Activated T-cell treated with anti-CD3 and anti-CD28 coated beads for 24 hours (primary cell): ENCODE results near the gene HABP2.
A peak's percentile ranks its signal among the peaks of the same experiment; 100 is the strongest.

ENCODE experiments used
- DNase-seq: peaks from one replicate; pipeline ENCODE4 v3.0.0-alpha.2; 2020; ENCODE audit warnings: low read depth

HABP2 gene

DNA sequence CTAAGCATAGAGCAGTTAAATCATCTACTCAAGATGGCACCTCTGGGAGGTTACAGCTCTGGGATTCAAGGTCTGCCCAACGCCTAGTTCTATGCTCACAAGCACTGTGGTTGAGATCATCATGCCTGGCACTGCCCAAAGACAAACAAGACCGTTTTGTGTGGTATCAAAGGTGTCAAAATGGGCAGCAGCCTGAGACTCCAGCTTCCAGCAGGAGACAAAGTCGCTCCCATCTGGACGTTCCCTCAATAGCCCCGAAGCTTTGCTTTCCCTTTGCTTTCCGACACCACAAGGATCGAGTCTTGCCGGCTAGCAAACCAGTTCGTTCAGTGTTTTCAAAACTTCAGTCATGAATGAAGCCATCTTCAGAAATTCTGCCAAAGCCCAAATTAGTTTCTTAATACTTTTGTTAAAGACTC, 5.1 kb downstream of the HABP2 start:
- no peak for DNase-seq

DNA sequence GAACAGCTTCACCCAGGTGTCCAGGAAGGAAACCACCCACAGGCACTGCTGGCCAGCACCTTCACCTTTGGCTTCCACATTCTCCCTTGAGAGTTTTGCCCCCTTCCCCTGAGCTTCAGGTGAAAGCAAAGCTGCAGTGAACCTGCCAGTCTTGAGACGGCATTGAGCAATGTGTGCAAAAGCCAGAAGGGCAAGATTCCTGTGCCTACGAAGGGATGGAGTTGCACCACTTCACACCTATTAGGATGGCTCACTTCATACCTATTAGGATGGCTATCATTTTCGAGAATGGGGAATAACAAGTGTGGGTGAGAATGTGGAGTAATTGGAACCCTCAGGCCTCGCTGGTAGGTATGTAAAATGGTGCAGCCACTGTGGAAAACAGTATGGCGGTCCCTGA, 7.2 kb downstream of the HABP2 start:
- no peak for DNase-seq

DNA sequence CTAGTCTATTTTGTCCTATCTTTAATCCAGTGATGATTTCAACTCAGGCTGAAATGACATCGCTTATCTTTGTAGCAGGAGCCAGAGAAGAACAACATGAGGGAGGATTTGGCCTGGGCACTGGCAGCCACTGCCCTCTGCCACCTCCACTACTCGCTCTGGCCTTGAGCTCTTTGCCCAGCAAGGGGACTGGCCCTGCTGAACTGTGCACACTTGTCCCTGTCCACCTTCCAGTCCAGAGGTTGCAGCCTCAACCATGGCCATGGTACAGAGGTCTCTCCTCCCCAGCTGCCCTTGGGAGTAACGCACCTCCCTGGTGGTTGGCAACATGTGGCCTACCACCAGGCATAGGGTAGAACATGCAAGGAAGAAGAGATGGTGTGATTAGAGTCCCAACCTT, 8.4 kb downstream of the HABP2 start:
- no peak for DNase-seq

DNA sequence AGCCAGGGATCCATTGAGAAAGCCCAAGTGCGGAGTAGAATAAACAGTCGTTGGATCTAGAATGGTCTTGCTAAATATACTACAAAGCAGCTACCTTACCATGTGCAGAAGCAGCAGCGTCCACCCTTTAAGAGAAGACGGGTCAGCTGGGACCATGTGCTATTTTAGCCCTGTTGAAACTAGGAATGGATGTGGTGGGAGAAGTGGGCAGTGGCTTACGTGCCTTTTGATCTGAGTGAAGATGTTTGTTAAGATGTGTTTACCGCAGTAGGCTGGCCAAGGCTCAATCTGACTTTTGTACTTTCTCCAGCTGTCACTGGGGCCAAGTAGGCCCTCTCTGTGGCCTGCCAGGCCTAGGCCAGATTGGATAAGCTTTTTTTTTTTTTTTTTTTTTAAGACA, 9.2 kb downstream of the HABP2 start:
- DNase-seq, result no peak

DNA sequence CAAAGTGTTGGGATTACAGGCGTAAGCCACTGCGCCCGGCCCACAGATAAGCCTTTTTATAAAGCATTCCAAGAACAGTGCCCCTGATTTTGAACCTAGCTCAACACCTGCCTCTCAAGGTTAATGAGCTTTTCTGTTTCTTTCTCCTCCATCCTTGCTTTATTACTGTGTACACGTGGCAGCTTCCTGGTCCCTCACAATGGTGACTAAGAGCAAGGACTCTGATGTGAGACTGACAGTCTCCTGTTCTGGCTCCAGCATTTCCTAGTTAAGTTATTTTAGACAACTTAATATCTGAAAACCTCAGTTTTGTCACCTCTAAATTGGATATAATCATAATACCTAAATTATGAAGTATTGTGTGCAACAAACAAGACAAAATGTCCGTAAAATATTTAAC, 9.9 kb downstream of the HABP2 start:
- DNase-seq, result no peak

DNA sequence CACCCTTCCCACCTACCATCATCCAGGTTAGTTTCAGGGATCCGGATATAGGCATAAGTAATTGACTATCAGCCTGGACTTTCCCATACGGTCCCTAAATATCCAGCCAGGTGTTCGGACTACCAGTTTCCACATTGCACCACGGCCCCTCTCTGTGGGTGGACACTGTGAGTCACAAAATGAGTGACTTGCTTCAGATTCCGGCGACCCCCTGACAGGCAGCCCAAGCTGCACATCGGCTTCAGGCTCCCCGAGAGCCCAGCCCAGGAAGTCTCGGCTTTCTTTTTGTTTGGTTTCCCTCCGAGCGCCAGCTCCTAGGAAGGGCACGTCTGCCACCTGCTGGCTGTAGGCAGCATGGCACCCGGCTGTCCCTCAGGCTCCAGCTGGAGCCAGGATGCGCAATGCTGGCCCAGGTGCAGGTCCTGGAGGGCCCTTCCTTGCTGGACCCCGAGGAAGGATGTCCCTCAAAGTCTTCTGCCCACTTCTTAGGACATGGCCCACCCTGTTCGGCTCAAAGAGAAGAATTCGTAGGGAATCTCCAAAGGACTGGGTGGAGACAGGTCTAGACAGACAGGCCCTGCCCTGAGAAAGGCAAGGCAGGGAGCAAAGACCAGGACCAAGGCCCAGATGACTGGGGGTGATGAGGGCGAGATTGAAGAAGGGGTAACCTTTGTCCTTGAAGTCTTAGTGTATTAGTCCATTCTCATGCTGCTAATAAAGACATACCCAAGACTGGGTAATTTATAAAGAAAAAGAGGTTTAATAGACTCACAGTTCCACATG, 10.6 kb downstream of the HABP2 start:
- DNase-seq, result peak; percentile 60

DNA sequence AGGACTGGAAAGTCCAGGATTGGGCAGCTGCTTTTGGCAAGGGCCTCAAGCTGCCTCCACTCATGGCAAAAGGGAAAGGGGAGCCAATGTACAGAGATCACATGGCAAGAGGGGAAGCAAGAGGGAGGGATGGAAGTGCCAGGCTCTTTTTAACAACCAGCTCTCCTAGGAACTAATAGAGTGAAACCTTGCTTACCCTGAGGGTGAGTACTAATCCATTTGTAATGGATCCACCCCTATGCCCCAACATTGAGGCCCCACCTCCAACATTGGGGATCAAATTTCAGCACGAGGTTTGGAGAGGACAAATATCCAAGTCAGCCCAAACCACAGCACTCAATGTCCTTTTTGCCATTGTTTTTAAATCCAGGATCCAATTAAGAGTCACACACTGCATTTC, 12.5 kb downstream of the HABP2 start:
- no peak for DNase-seq

DNA sequence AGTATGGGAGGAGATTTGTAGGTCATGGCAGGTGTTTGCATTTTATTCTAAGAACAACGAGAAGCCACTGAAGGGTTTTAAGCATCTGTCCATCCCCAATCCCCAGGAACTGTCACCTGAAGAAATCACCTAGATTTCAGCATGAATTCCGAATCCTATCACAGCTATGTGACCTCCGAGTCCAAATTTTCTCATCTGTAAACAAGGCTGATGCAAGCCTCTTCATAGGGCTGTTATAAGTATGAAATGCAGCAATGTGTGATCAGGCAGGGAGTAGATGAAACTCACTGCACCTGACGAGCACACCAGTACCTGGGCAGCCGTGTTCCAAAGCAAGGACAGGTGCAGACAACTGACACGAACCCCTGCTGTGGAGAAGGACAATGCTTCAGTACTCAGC, 14.0 kb downstream of the HABP2 start:
- no peak for DNase-seq

DNA sequence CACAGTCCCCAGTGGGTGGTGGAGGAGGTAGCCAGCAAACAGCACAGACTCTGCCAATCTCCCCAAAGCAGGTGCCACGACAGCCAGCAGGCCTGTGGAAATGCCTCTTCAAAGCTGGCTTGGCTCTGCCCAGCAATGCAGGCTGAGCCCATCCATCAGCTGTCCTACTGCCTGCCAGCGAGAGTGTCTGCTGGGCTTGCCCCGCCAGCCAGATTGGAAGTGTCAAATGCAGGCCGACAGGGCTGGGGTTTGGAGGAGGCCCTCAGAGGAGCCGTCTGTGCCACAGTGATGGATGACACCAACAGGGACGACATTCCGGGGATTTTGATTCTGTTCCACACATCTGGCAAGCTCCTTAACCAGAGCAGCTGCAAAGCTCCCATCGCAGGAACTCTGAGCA, 16.7 kb downstream of the HABP2 start:
- DNase-seq, result no peak

DNA sequence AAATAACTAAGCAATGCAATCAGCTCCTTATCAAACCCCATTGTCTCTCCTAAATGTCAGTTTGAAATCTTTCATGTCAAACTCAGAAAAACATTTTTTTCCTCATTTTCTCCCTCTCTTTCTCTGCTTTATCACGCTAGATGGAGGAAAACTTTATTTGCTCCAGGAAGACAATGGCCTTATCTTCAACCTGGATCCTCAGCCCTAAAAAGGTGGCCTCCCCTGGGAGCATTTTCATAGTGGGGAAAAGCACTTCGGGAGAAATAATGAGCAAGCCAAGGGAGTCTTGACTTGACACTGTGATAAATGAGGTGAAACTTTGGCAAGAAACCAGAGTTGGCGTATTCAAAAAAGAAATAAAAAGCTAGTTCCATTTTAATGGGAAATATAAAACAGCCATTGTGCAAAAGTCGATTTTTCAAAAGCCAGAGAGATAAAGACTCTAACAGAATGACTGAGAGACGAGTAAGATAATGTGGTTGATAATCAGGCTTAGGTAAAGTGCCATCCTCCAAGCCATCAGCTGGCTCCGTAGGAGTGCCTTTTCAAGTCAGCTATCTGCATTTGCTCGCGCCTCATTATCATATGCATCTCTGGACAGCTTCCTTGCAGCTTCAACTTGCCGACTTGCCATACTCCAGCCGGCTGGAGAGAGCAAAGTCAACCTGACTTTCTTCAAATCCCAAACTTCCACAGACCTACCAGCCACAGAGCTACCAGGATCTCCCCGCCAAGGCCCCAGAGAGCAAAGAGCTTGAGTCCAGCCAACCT, 19.9 kb downstream of the HABP2 start:
- DNase-seq, result no peak

DNA sequence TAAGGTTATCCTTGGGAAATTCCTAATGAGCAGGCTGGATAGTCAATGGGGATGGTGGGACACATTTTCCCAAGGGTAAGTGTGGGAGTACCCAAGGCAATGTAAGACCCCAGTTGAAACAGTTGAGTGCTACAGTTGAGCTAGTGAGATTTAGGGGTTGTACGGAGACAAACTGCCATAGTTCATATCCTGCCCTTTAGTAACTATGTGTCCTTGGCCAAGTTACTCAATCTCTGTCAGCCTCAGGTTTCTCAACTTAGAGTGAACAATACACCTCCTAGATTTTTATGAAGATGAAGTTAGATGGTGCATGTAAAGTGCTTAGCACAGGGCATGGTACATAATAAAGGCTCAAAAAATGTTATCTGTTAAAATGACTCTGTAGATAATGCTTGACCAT, 20.5 kb downstream of the HABP2 start:
- DNase-seq, result no peak

DNA sequence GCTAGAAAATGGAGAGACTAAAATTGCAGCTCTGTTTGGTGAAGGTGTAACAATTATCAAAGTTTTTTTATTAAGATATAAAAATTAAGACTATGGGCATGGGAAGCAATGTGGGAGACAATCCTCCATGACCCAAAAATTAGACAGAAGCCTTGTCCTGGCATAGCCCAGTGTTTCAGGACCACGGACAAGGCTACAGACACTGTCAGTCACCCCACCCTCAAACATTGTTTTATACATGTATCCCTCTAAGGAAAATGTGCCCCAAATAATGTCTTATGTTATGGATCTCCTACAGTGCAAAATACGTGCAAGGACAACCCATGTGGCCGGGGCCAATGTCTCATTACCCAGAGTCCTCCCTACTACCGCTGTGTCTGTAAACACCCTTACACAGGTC, 24.0 kb downstream of the HABP2 start:
- DNase-seq, result no peak

DNA sequence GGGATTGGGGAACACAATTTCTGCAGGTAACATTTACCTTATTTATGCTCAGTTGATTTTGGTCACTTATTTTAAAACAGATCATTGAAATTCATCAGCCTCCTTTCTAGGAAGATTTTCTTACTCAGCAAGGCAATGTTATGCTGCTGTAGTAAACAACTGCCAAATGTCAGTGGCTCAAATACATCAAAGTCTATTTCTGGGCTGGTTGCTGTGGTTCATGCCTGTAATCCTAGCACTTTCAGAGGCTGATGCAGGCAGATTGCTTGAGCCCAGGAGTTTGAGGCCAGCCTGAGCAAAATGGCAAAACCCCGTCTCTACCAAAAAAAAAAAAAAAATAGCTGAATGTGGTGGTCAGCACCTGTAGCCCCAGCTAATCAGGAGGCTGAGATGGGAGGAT, 25.9 kb downstream of the HABP2 start:
- no peak for DNase-seq

DNA sequence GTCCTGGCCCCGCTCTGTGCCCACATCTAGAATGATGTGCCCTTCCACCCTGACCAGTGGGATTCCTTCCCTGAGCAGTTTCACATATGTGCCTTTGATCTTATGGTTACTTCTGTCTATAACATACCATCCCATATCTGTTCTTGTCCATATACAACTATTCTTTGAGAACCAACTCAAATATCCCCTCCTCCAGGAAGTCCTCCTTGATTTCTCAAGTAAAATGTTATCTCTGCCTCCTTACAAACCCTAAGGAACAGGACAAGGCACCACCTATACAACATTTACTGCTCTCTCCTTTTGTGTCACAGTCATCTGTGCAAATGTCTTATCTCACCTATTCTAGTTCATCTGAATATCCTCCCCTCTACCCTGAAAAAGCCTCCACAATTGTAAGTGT, 28.2 kb downstream of the HABP2 start:
- DNase-seq, result no peak

DNA sequence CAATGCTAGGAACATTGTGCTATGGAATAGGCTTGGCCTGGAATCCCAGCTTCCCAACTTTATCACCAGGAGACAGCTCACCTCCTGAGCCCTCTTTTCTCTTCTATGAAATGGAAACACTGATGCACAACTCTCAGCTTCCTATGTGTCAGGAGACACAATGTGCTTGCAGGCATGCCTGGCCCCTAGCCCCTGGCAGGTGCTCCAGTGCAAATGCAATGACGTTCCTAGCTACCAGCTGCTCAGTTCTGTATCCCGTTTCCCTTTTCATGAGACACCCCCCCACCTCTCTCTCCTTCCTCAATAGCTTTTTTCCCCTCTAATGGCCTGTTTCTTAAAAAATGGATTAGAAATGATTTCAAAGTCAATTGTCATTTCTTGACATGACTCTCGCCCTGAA, 30.7 kb downstream of the HABP2 start:
- no peak for DNase-seq

DNA sequence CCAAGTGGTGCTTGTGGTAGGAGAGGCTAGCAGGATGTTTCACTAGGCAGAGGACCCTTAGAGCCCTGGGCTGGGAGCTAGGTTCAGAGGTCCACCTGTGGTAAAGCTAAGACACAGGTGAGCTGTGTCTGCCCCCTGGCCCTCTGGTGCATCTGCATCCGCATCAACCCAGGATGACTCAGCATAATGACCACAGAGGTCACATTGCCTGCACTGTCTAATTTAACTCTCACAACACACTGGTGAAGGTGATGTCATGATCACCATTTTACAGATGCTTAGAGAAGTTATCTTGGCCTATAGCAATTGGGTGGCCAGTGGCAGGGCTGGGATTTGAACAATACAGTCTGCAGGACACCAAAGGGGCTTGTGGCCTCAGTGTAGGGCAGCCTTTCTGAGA, 33.1 kb downstream of the HABP2 start:
- no peak for DNase-seq

DNA sequence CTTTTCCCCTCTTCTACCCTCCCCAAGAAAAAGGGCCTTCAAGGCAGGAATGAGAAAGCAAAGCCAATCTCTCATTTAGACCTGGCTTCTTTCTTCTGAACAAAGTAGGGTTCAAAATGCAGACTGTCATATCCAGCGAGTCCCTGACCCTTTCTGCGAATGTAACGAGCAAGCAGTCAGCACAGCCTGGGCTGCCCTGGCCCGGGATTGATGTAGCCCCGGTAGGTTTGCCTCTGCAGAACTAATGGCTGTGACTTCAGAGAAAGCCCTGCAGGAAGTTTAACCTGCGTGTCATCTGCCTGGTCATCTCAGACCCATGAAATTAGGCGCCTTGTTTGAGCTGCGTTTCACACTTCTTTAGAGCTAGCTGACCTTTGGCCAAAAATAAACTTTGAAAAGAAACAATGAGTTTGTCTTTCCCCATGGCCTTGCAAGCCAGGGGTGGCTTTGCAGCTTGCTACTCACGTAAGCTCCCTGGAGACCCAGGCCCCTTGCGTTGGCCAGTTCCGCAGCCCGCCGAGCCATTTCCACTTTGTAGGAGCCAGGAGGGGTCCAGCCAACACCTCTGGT, 36.4 kb downstream of the HABP2 start:
- no peak for DNase-seq

DNA sequence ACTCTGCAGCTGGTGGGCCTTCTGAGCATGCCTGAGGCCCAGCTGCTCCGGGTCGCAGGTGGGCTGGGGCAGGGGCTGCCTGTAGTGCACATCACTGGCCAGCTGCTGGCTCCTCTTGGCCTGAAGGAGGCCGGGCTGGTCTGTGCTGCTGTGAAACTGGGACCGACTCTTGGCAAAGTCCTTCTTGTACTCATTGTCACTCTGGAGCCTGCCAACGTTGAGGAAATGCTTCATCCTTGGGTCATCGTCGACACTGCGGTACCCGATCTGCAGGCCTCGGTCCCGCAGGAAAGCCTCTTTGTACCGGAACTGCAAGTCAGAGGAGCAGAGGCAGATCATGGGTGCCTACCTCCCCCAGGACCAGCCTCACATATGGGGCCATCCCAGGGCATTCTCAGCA, 37.7 kb downstream of the HABP2 start:
- no peak for DNase-seq

DNA sequence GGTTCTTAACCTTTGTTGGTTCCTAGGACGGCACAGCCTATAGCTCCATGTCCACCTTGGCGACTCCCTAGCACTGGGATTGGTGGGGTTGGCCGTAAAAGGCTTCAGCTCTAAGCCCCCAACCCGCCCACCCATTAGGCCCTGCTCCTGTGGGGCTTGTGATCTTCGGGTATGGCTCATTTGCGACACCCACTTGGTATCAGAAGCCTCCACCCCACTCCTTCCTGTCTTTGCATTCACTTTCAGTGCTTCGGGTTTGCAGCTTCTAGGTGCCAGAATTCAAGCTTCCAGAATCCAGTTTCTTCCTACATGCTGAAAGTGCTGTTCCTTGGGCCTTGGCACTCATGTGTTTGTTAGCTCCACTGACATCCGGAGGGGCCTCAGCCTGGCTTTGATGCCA, 39.5 kb downstream of the HABP2 start:
- no peak for DNase-seq

DNA sequence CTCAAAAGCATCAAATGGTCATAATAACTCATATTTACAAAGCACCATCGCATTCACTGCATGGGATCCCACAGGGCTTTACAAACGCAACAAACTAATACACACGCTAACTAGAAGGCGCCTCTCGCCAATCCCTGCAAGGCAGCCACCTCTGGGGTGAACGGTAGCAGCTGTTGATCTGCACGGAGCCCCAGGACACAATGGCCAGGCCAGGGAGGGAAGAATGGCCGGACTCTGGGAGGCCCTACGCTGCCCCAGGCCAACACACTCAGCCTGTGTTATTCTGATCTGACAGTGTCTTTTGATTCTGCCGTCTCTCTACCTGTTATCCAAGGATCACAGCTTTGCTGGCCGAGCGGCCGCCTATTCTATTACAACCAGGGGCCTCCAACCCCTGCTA, 41.8 kb downstream of the HABP2 start:
- no peak for DNase-seq

DNA sequence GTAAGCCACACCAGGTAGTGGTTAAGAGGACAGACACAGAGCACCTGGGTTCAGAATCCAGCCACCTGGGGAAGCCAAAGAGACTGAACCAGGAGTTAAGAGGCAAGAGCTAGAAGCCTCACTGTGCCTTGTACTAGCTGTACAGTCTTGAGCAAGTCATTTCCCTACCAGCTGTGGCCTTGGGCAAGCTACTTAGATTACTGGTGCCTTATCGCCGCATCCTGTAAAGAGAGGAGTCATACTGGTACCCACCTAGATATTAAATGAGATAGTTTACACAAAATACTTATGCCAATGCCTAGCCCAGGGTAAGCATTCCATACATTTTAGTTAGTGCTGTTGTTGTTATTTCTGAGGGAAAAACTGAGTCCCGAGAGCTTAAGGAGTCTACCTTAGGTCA, 47.7 kb downstream of the HABP2 start:
- no peak for DNase-seq

DNA sequence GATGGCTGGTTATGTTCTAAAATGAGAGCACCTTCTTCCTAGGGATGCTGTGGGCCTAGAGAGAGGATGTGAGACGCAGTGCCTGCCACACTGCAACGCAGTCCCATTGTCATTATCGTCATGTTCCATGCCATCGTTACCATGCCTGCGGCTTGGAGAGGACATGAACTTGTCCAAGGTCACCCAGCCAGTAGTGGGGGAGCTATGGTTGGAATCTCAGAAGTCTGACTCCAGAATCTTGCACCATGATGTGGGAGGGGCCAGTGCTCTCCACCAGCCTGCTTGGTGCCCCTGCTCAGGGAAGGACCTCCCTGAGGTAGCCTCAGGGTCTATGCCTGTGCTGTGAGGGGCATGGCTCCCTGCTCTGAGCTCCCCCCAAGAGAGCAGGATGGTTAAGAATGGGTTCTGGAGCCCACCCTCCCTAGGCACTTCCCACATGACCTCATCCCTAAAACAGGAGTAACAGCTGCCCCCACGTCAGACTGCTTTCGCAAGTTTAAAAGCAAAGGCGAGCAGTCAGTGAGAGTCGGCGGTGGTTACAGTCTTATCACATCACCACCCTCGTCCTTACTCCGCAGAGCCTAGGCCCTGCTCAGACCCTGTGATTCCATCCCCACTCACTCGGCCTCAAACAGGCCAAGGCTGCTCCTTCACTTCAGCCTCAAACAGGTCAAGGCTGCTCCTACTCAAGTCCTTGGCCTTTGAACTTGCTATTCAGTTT, 50.4 kb downstream of the HABP2 start:
- no peak for DNase-seq

DNA sequence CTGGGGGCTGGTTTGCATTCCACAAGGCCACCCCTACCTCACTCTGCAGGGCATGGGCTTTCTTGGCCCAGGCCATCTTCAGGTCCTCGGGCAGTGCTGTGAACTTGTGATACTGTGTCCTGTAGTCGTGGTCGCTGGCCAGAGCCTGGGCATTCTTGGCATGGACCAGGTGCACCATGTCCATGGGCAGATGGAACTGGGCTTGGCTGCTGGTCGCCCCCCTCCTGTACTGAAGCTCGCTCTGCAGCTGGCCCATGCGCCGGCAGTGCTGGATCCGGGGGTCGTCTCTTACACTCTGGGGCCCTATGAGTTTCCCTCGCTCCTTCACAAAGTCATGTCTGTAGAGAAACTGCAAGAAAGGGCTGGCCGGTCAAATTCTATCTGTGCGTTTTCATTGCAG, 51.7 kb downstream of the HABP2 start:
- DNase-seq, result no peak
